ENCODE measurements around the gene KCNC4. TPM values are rescaled to one million over a fixed set of nuclear protein-coding genes. Genes with fewer than 3 reads are reported as not detected.

Gene KCNC4
- total and polyA plus RNA-seq, 2 of the 4 experiments (the other 2 are of a cell fraction) = 0.18 to 2.3 TPM

GRCh38 chr1:110240476-110241210 lies 30.5 kb downstream of the KCNC4 start:
- no peaks in the 10 kb centered on the region; the same call in 1 of the 2 replicates for H3K9me1 ChIP-seq (ENCODE audit: insufficient read depth, low read length)
- H2BK120ac ChIP-seq (ENCODE audit: low read depth, low read length) = no peak overlapping the region
- H3K9me3 ChIP-seq (ENCODE audit: control insufficient read depth, insufficient read depth, low read length) = no peaks in the 10 kb centered on the region
- ATAC-seq (ENCODE audit: low read depth) = no peak
- H4K20me1 ChIP-seq (ENCODE audit: insufficient read depth, low read length) = no peaks in the 10 kb centered on the region
- H2BK15ac ChIP-seq (ENCODE audit: low read depth, low read length) = no peak overlapping the region
- 58% methylated on average over 3 of the region's 13 CpGs; no CpG with 5 or more reads in 1 of the 2 experiments for WGBS, 2 experiments (ENCODE audit: extremely low coverage in 2 of 2, insufficient read length in 1 of 2)
- no peak overlapping the region for H3K4me3 ChIP-seq (ENCODE audit: insufficient read depth, low read depth, low read length)
- H3K4ac ChIP-seq (ENCODE audit: low read depth, low read length) = no peak overlapping the region
- no peak overlapping the region for H3K14ac ChIP-seq (replicated peaks; ENCODE audit: low read depth, low read length)
- no peak overlapping the region for H2AFZ ChIP-seq (replicated peaks; ENCODE audit: low read length, poor library complexity)
- H4K8ac ChIP-seq (ENCODE audit: low read depth in 2 of 2, low read length in 2 of 2) = no peak overlapping the region
- TF ChIP-seq NFE2L2 (IDR thresholded peaks at IDR 0.05; ENCODE audit: low read depth, low read length) = no peak
- TF ChIP-seq RCOR1 (IDR thresholded peaks at IDR 0.05; ENCODE audit: insufficient replicate concordance, low read length) = no peak
- TF ChIP-seq RFX5 (IDR thresholded peaks at IDR 0.05; ENCODE audit: low read depth, low read length) = no peak
- TF ChIP-seq SMC3 (IDR thresholded peaks at IDR 0.05; ENCODE audit: low read depth, low read length) = no peak
- no peak for TF ChIP-seq MAFK (IDR thresholded peaks at IDR 0.05; ENCODE audit: low read depth, low read length)
- no peak for TF ChIP-seq RAD21 (IDR thresholded peaks at IDR 0.05; ENCODE audit: low read length)
- TF ChIP-seq MAZ (IDR thresholded peaks at IDR 0.05; ENCODE audit: borderline replicate concordance, low read depth, low read length) = no peak
- TF ChIP-seq FOS (IDR thresholded peaks at IDR 0.05; ENCODE audit: low read depth, low read length) = no peak
- no peak for TF ChIP-seq USF2 (IDR thresholded peaks at IDR 0.05; ENCODE audit: low read depth, low read length)
- H3K27me3 ChIP-seq (ENCODE audit: control insufficient read depth, insufficient read depth, low read length) = peaks cover 45% of the 10 kb centered on the region
- no peak overlapping the region for H2BK20ac ChIP-seq (ENCODE audit: low read depth, low read length)
- H3K23ac ChIP-seq (ENCODE audit: low read depth, low read length) = no peak overlapping the region
- no peak overlapping the region for H4K5ac ChIP-seq (ENCODE audit: low read depth, low read length)
- H3K4me2 ChIP-seq (ENCODE audit: low read depth, low read length) = no peak overlapping the region
- H3K9ac ChIP-seq (ENCODE audit: low read depth, low read length) = no peak overlapping the region
- peaks cover 2% of the 10 kb centered on the region for H3K4me1 ChIP-seq (ENCODE audit: control insufficient read depth, insufficient read depth, low read length)
- dilution Hi-C loops (cut with HindIII; ENCODE audit: low sequenced_read_pairs, unreplicated experiment) (no loop called here), in situ Hi-C loops (cut with MboI; ENCODE audit: low sequenced_read_pairs) (no loop called here), intact Hi-C loops (cut with micrococcal nuclease) (no loop called here)
- POLR2A ChIA-PET (ENCODE audit: unreplicated experiment) = no interaction called here
- no peak overlapping the region for H2AK5ac ChIP-seq (ENCODE audit: low read depth, low read length)
- H3K27ac ChIP-seq (ENCODE audit: insufficient read depth, low read length) = no peak overlapping the region
- H3K36me3 ChIP-seq (ENCODE audit: control insufficient read depth, insufficient read depth, low read length) = no peaks in the 10 kb centered on the region
- H4K91ac ChIP-seq (ENCODE audit: insufficient read depth, low read depth, low read length) = no peak overlapping the region
- H3K18ac ChIP-seq (ENCODE audit: low read depth, low read length) = no peak overlapping the region
- BruUV-seq (replicated peaks) = no TSS peak
- no peak overlapping the region for H2AK9ac ChIP-seq (replicated peaks; ENCODE audit: low read depth, low read length, poor library complexity)
- no peak overlapping the region for H3K56ac ChIP-seq (ENCODE audit: extremely low read depth, insufficient read depth, low read length)
- no peak overlapping the region for H2BK5ac ChIP-seq (ENCODE audit: low read depth, low read length, poor library complexity, severe bottlenecking)
- CTCF ChIA-PET = interaction anchor here (1.3 kb wide), 1 partner anchor 33 kb away, joined by 4 read pairs; no protein-coding TSS in a partner anchor
- DNase-seq = no peak
- H3K79me1 ChIP-seq (ENCODE audit: low read depth in 1 of 2, low read length in 2 of 2) = no peaks in the 10 kb centered on the region
